GM18520 (cell line): Measurements from ENCODE around the gene NARF.
"Not testable (repeated sequence)": the region's sequence is repeated elsewhere in the genome, so short reads cannot be mapped to it uniquely, and the experiment has no call there.

Experiments used
- ATAC-seq: cut with Tn5 transposase; IDR thresholded peaks from one replicate; pipeline ENCODE4 v1.9.1; 2021; ENCODE audit not compliant: unreplicated experiment

NARF gene

GRCh38 chr17:82529914-82530300 lies 71.4 kb downstream of the NARF start:
- no peak for ATAC-seq

DNA sequence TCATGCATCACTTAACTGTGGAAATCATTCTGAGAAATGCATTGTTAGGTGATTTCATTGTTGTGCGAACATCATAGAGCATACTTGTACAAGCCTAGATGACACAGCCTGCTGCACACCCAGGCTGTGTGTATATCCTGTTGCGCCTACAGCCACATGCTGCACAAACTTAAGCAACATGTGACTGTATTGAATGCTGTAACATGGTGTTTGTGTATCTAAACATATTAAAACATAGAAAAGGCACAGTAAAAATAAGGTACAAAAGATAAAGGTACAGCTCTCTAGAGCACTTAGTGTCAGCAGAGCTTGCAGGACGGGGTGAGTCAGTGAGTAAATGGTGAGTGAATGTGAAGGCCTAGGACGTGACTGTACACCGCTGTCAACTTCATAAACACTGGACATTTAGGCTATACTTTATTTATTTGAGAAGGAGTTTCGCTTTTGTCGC lies 72.9 kb downstream of the NARF start:
- ATAC-seq, result no peak

GRCh38 chr17:82534401-82534812 lies 75.9 kb downstream of the NARF start:
- no peak for ATAC-seq

- ATAC-seq, result no peak
Observed at GRCh38 chr17:82536512-82537201, 78.1 kb downstream of the NARF start.

- ATAC-seq, result not testable (repeated sequence)
Observed at GRCh38 chr17:82537228-82537627, 78.7 kb downstream of the NARF start.

GRCh38 chr17:82539076-82539475 lies 80.5 kb downstream of the NARF start:
- ATAC-seq, result not testable (repeated sequence)
